HL-60 (cell line): ENCODE measurements around the gene SPACA1.

Experiments used
- DNase-seq, 2 experiments: peaks; one replicate each; pipeline ENCODE4 v3.0.0-alpha.2; 2010 to 2020; ENCODE audit warnings: low read depth in 1 of 2, low spot score in 1 of 2
- H3K27ac ChIP-seq: fragments of 250-450 bp; sonication (Bioruptor Pico); replicated peaks from 2 replicates; pipeline ENCODE4 v1.5.1; 2020; ENCODE audit warnings: mild to moderate bottlenecking, moderate library complexity
- H3K27me3 ChIP-seq: fragments of 250-450 bp; sonication (Bioruptor Pico); 2 replicates; pipeline ENCODE4 v1.5.1; 2021; ENCODE audit warnings: mild to moderate bottlenecking, moderate library complexity; ENCODE audit not compliant: insufficient read depth, poor library complexity, severe bottlenecking
- H3K4me3 ChIP-seq: replicated peaks from 2 replicates; pipeline ENCODE4 v1.5.1; 2011; ENCODE audit warnings: mild to moderate bottlenecking, control low read depth, low read length; ENCODE audit not compliant: insufficient read depth
- GABPA ChIP-seq: IDR thresholded peaks from 2 replicates; pipeline ENCODE4 v1.6.1; 2012; ENCODE audit warnings: low read depth
- POLR2AphosphoS5 ChIP-seq: IDR thresholded peaks from 2 replicates; pipeline ENCODE4 v1.6.1; 2012; ENCODE audit warnings: low read depth
- SPI1 ChIP-seq: IDR thresholded peaks from 2 replicates; pipeline ENCODE4 v1.6.1; 2012; ENCODE audit warnings: low read depth, mild to moderate bottlenecking, borderline replicate concordance
- TF ChIP-seq, protein P1 (sequence below): IDR thresholded peaks from one replicate; pipeline ENCODE4 v1.5.1; 2011; ENCODE audit warnings: low read length, control low read depth, inconsistent platforms; ENCODE audit not compliant: insufficient read depth
- TF ChIP-seq, protein P2 (sequence below): IDR thresholded peaks from 2 replicates; pipeline ENCODE4 v1.6.1; 2012; ENCODE audit warnings: low read depth; ENCODE audit not compliant: insufficient replicate concordance

Gene SPACA1

DNA sequence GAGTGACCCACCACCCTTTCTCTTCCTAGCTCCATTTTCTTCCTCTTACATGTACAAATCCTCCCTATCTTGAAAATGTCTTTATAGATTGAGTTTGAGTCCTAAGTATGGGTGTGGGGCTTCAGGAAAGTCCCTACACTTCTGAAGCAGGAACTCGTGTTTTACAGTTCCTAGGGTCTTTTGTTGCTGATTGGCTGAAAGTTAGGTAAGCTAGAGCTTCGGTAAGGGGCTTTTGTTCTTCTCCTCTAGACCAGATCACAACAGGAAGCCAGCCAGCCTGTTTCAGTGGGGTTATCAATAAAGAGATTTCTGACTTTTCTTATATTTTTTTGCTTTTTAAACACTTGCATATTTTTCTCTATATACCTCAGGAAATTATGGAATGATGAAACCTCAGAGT lies 67.2 kb downstream of the SPACA1 start:
- no peak overlapping the region for H3K27ac ChIP-seq
- TF ChIP-seq POLR2AphosphoS5 (no peak), GABPA (no peak), SPI1 (no peak)
- TF ChIP-seq, protein P1, sequence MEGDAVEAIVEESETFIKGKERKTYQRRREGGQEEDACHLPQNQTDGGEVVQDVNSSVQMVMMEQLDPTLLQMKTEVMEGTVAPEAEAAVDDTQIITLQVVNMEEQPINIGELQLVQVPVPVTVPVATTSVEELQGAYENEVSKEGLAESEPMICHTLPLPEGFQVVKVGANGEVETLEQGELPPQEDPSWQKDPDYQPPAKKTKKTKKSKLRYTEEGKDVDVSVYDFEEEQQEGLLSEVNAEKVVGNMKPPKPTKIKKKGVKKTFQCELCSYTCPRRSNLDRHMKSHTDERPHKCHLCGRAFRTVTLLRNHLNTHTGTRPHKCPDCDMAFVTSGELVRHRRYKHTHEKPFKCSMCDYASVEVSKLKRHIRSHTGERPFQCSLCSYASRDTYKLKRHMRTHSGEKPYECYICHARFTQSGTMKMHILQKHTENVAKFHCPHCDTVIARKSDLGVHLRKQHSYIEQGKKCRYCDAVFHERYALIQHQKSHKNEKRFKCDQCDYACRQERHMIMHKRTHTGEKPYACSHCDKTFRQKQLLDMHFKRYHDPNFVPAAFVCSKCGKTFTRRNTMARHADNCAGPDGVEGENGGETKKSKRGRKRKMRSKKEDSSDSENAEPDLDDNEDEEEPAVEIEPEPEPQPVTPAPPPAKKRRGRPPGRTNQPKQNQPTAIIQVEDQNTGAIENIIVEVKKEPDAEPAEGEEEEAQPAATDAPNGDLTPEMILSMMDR, result no peak
- DNase-seq, result no peak
- H3K27me3 ChIP-seq, result peaks cover under 1% of the 10 kb centered on the region
- H3K4me3 ChIP-seq, result no peak overlapping the region

DNA sequence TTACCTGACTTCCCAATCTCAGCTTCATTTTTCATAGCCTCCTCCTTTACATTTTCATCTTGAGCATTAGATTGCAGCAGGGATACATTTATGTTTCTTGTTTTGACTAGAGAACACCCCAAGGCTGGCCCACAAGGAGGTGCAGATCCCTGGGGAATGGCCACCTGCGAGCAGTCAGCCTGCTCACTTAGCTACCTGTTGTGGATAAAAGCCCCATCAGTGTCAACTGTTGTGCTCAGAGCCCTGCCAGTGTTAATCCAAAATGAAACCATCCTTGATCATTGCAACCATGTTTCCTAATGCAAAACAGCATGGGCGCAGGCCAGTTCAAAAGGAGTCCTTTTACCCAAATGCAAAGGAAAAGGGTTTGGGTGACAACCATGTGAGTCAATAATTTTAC lies 67.7 kb downstream of the SPACA1 start:
- no peak for DNase-seq

GRCh38 chr6:88116276-88116675 lies 68.6 kb downstream of the SPACA1 start:
- no peak for TF ChIP-seq SPI1
- DNase-seq, result no peak
- Histone ChIP-seq H3K27ac (no peak overlapping the region), H3K27me3 (no peaks in the 10 kb centered on the region), H3K4me3 (no peak overlapping the region)

More for the DNA sequence above, 67.7 kb downstream of the SPACA1 start:
- H3K4me3 ChIP-seq, result no peak overlapping the region
- TF ChIP-seq, protein P1, result no peak
- TF ChIP-seq GABPA (no peak), SPI1 (no peak), POLR2AphosphoS5 (no peak)
- TF ChIP-seq, protein P2, sequence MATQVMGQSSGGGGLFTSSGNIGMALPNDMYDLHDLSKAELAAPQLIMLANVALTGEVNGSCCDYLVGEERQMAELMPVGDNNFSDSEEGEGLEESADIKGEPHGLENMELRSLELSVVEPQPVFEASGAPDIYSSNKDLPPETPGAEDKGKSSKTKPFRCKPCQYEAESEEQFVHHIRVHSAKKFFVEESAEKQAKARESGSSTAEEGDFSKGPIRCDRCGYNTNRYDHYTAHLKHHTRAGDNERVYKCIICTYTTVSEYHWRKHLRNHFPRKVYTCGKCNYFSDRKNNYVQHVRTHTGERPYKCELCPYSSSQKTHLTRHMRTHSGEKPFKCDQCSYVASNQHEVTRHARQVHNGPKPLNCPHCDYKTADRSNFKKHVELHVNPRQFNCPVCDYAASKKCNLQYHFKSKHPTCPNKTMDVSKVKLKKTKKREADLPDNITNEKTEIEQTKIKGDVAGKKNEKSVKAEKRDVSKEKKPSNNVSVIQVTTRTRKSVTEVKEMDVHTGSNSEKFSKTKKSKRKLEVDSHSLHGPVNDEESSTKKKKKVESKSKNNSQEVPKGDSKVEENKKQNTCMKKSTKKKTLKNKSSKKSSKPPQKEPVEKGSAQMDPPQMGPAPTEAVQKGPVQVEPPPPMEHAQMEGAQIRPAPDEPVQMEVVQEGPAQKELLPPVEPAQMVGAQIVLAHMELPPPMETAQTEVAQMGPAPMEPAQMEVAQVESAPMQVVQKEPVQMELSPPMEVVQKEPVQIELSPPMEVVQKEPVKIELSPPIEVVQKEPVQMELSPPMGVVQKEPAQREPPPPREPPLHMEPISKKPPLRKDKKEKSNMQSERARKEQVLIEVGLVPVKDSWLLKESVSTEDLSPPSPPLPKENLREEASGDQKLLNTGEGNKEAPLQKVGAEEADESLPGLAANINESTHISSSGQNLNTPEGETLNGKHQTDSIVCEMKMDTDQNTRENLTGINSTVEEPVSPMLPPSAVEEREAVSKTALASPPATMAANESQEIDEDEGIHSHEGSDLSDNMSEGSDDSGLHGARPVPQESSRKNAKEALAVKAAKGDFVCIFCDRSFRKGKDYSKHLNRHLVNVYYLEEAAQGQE, result no peak
- no peak overlapping the region for H3K27ac ChIP-seq
- H3K27me3 ChIP-seq, result no peaks in the 10 kb centered on the region
